NCI-H748 treated with DMSO at 0.1 percent for 48 hours (cell line): Measurements from ENCODE around the gene KLK4.

Experiments used
- DNase-seq: peaks from one replicate; lab custom pipeline; 2025; lab: John Stamatoyannopoulos, UW

Gene KLK4

DNA sequence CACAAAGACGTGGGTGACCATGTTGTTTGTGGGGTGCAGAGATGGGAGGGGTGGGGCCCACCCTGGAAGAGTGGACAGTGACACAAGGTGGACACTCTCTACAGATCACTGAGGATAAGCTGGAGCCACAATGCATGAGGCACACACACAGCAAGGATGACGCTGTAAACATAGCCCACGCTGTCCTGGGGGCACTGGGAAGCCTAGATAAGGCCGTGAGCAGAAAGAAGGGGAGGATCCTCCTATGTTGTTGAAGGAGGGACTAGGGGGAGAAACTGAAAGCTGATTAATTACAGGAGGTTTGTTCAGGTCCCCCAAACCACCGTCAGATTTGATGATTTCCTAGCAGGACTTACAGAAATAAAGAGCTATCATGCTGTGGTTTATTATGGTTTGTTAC, 32.3 kb downstream of the KLK4 start:
- no peak for DNase-seq

GRCh38 chr19:50877338-50877737, 33.9 kb downstream of the KLK4 start:
- no peak for DNase-seq

- DNase-seq: no peak
Measured at GRCh38 chr19:50876456-50876855, 34.7 kb downstream of the KLK4 start.

DNA sequence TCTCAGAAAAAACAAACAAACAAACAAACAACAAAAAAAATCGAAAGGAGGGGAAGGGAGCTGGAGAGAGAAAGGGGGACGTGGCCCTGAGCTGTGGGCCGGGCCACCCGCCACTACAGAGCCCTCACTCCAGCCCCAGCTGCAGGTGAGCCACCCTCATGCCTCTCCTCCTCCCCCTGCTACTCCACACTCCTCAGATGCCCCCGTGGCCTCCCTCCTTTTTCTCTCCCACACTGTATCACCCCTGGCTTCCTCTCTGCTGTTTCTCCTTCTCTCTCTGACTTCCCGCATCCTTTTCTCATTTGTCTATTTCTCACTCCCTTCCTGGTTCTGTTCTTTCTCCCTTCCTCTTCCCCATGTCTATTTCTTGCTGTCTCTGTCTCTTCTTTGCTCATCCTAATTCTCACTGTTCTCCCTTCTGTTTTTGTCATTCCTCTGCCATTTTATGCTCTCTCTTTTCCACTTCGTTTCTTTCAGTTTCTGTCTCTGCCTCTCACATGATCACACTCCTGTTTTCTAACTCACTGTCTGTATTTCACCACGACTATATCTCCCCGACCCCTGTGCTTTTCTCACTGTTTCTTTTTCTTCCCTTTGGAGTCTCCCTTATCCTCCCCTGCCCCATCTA, 35.3 kb downstream of the KLK4 start:
- no peak for DNase-seq

DNA sequence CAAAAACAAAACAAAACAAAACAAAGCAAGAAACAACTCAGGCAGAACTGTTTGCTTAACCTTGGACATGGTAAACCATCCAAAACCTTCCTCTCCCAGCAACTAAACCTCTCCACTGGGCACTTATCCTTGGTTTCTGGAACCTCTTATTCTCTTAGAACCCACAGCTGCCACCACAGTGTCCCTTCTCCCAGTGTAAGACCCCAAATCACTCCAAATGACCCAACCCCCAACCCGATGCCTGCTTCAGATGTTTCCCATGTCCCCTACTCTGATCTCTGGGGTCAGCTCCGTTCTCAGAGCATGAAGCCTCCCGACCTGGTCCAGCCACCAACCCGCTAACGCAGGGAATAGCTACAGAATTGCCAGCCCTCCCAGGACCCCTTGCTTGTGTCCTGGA, 37.0 kb downstream of the KLK4 start:
- no peak for DNase-seq

DNA sequence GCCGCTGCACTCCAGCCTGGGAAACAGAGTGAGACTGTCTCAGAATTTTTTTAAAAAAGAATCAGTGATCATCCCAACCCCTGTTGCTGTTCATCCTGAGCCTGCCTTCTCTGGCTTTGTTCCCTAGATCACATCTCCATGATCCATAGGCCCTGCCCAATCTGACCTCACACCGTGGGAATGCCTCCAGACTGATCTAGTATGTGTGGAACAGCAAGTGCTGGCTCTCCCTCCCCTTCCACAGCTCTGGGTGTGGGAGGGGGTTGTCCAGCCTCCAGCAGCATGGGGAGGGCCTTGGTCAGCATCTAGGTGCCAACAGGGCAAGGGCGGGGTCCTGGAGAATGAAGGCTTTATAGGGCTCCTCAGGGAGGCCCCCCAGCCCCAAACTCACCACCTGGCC, 38.1 kb downstream of the KLK4 start, which contains the start of gene KLK2:
Gene KLK2, plus strand, starts transcription at position 384 of the 400 bp plus-strand sequence. CDS start 35 bp downstream, outside the sequence.
- no peak for DNase-seq

DNA sequence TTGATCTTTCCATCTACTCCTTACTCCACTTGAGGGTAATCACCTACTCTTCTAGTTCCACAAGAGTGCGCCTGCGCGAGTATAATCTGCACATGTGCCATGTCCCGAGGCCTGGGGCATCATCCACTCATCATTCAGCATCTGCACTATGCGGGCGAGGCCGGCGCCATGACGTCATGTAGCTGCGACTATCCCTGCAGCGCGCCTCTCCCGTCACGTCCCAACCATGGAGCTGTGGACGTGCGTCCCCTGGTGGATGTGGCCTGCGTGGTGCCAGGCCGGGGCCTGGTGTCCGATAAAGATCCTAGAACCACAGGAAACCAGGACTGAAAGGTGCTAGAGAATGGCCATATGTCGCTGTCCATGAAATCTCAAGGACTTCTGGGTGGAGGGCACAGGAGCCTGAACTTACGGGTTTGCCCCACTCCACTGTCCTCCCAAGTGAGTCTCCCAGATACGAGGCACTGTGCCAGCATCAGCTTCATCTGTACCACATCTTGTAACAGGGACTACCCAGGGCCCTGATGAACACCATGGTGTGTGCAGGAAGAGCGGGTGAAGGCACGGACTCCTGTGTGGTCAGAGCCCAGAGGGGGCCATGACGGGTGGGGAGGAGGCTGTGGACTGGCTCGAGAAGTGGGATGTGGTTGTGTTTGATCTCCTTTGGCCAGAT, 40.6 kb downstream of the KLK4 start:
- DNase-seq: no peak

DNA sequence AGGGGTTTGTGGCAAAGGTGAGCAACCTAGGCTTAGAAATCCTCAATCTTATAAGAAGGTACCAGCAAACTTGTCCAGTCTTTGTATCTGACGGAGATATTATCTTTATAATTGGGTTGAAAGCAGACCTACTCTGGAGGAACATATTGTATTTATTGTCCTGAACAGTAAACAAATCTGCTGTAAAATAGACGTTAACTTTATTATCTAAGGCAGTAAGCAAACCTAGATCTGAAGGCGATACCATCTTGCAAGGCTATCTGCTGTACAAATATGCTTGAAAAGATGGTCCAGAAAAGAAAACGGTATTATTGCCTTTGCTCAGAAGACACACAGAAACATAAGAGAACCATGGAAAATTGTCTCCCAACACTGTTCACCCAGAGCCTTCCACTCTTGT, 41.7 kb downstream of the KLK4 start:
- no peak for DNase-seq

- no peak for DNase-seq
Measured at GRCh38 chr19:50861496-50862286, 49.5 kb downstream of the KLK4 start.

DNA sequence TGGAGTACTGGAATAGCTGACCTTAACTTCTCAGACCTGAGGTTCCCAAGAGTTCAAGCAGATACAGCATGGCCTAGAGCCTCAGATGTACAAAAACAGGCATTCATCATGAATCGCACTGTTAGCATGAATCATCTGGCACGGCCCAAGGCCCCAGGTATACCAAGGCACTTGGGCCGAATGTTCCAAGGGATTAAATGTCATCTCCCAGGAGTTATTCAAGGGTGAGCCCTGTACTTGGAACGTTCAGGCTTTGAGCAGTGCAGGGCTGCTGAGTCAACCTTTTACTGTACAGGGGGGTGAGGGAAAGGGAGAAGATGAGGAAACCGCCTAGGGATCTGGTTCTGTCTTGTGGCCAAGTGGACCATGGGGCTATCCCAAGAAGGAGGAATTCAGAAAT, 50.2 kb downstream of the KLK4 start:
- DNase-seq: no peak

DNA sequence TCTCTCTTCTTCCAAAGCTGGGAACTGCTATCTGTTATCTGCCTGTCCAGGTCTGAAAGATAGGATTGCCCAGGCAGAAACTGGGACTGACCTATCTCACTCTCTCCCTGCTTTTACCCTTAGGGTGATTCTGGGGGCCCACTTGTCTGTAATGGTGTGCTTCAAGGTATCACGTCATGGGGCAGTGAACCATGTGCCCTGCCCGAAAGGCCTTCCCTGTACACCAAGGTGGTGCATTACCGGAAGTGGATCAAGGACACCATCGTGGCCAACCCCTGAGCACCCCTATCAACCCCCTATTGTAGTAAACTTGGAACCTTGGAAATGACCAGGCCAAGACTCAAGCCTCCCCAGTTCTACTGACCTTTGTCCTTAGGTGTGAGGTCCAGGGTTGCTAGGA, 51.3 kb downstream of the KLK4 start:
- DNase-seq: no peak

DNA sequence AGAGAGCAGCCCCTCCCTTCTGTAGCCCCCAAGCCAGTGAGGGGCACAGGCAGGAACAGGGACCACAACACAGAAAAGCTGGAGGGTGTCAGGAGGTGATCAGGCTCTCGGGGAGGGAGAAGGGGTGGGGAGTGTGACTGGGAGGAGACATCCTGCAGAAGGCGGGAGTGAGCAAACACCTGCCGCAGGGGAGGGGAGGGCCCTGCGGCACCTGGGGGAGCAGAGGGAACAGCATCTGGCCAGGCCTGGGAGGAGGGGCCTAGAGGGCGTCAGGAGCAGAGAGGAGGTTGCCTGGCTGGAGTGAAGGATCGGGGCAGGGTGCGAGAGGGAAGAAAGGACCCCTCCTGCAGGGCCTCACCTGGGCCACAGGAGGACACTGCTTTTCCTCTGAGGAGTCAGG, 52.3 kb downstream of the KLK4 start:
- peak; percentile 78 for DNase-seq

- no peak for DNase-seq
Measured at GRCh38 chr19:50857366-50857765, 53.8 kb downstream of the KLK4 start.
